Omental fat pad (tissue), 4 donors: ENCODE results near the gene GBX1. TPM values are rescaled to one million over a fixed set of nuclear protein-coding genes. Genes with fewer than 3 reads are reported as not detected.

ENCODE experiments used
- ATAC-seq: fragments of 150-250 bp; one replicate; pipeline ENCODE4 v1.9.1; 2016; ENCODE audit warnings: mild to moderate bottlenecking, moderate library complexity; ENCODE audit not compliant: low FRiP score
- DNase-seq: peaks from one replicate; pipeline ENCODE4 v3.0.0-alpha.2; 2019; ENCODE audit warnings: low spot score
- CTCF ChIP-seq, 3 donors: fragments of 450-650 bp; IDR thresholded peaks; one replicate each; pipeline ENCODE4 v1.5.1; 2016 to 2017; ENCODE audit warnings: antibody characterized with exemption in 3 of 3, mild to moderate bottlenecking in 3 of 3, moderate library complexity in 2 of 3
- total RNA-seq, 4 donors: library from RNA; depleted of rRNA; stranded (reverse); fragments of >200 nt; gene quantifications; one replicate each; pipeline ENCODE4 v1.1.0, GENCODE V29; 2016

The GBX1 gene
- total RNA-seq, 4 donors from 2014 or later, result not detected

GRCh38 chr7:151174246-151175046 is 7.0 kb upstream of the GBX1 start:
- no peak for ATAC-seq

GRCh38 chr7:151173386-151174245 is 6.1 kb upstream of the GBX1 start:
- no peak for TF ChIP-seq CTCF (IDR thresholded peaks at IDR 0.05)

More at GRCh38 chr7:151174246-151175046, 7.0 kb upstream of the GBX1 start:
- no peak for TF ChIP-seq CTCF (IDR thresholded peaks at IDR 0.05)
- no peak for DNase-seq

GRCh38 chr7:151172273-151173141 is 5.0 kb upstream of the GBX1 start:
- ATAC-seq, result peak; percentile 89
- peak; percentile 65 for DNase-seq
- peak; percentile 63 to 99 (median 97) for TF ChIP-seq CTCF (IDR thresholded peaks at IDR 0.05)

More at GRCh38 chr7:151173386-151174245, 6.1 kb upstream of the GBX1 start:
- DNase-seq (no peak), ATAC-seq (no peak)

DNA sequence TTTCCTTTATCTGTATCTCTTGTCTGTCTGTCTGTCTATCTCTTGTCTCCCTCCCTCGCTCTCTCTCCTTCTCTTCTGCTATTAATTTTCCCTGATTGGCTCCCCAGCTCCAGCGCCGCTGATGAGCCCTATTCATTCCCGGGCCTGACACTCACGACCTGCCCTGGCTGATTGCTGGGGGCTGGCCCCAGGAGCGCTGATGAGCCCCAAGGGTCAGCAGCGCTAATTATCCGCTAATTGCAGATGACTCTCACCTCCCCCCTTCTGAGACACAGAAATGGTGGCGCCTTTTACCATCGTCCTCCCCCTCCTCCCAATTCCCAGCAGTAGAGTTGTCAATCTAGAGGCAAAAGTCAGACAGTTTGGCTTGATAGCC is 1.3 kb upstream of the GBX1 start:
- ATAC-seq (no peak), DNase-seq (no peak)
- TF ChIP-seq CTCF (IDR thresholded peaks at IDR 0.05), result no peak

GRCh38 chr7:151168003-151168786 is 701 bp upstream of the GBX1 start:
- ATAC-seq (no peak), DNase-seq (no peak)
- no peak for TF ChIP-seq CTCF (IDR thresholded peaks at IDR 0.05)

GRCh38 chr7:151166629-151167196 is 781 bp downstream of the GBX1 start:
- TF ChIP-seq CTCF (IDR thresholded peaks at IDR 0.05), result no peak
- DNase-seq (no peak), ATAC-seq (no peak)
